HPDE6-E6E7 (cell line): ENCODE results near the gene BCL2L12.
A peak's percentile ranks its signal among the peaks of the same experiment; 100 is the strongest.

Experiments
- DNase-seq: peaks from one replicate; pipeline ENCODE4 v3.0.0; 2011; ENCODE audit warnings: missing footprints; ENCODE audit errors: extremely low spot score

Gene BCL2L12

GRCh38 chr19:49684251-49684982 is 18.7 kb downstream of the BCL2L12 start:
- DNase-seq: no peak

- DNase-seq: no peak
Measured at GRCh38 chr19:49684983-49685553, 19.3 kb downstream of the BCL2L12 start.

GRCh38 chr19:49685845-49686332 is 20.2 kb downstream of the BCL2L12 start:
- no peak for DNase-seq

- no peak for DNase-seq
Measured at GRCh38 chr19:49686503-49687088, 20.9 kb downstream of the BCL2L12 start.

- DNase-seq: no peak
Measured at GRCh38 chr19:49687150-49687549, 21.4 kb downstream of the BCL2L12 start.

- DNase-seq: no peak
Measured at GRCh38 chr19:49687566-49688316, 22.0 kb downstream of the BCL2L12 start.

GRCh38 chr19:49688531-49689132 is 22.9 kb downstream of the BCL2L12 start:
- DNase-seq: no peak

- DNase-seq: no peak
Measured at GRCh38 chr19:49689133-49690078, 23.7 kb downstream of the BCL2L12 start, which contains the start of gene ADM5. TSS of gene ADM5 (plus strand) at chr19:49689594. CDS start at chr19:49689838, 244 bp downstream.

- no peak for DNase-seq
Measured at GRCh38 chr19:49690079-49690655, 24.4 kb downstream of the BCL2L12 start.

- DNase-seq: peak; percentile 91
Measured at GRCh38 chr19:49690656-49691242, 25.0 kb downstream of the BCL2L12 start, which contains the start of gene CPT1C. TSS of gene CPT1C (plus strand) at chr19:49691116. CDS start at chr19:49692253, 1,137 bp downstream.

GRCh38 chr19:49691243-49692146 is 25.8 kb downstream of the BCL2L12 start:
- no peak for DNase-seq

- no peak for DNase-seq
Measured at GRCh38 chr19:49692147-49692506, 26.4 kb downstream of the BCL2L12 start.

GRCh38 chr19:49696115-49696514 is 30.4 kb downstream of the BCL2L12 start:
- DNase-seq: no peak

- DNase-seq: no peak
Measured at GRCh38 chr19:49696865-49697264, 31.1 kb downstream of the BCL2L12 start.

- DNase-seq: no peak
Measured at GRCh38 chr19:49699364-49699763, 33.6 kb downstream of the BCL2L12 start.

- DNase-seq: no peak
Measured at GRCh38 chr19:49700563-49700962, 34.8 kb downstream of the BCL2L12 start.

- no peak for DNase-seq
Measured at GRCh38 chr19:49701271-49701786, 35.6 kb downstream of the BCL2L12 start.

GRCh38 chr19:49704888-49705642 is 39.3 kb downstream of the BCL2L12 start:
- no peak for DNase-seq
